ENCODE measurements around the gene SLAMF8. TPM values are rescaled to one million over a fixed set of nuclear protein-coding genes. Genes with fewer than 3 reads are reported as not detected.

SLAMF8 gene
- total RNA-seq, 1 donor from 2014 or later: not detected

DNA sequence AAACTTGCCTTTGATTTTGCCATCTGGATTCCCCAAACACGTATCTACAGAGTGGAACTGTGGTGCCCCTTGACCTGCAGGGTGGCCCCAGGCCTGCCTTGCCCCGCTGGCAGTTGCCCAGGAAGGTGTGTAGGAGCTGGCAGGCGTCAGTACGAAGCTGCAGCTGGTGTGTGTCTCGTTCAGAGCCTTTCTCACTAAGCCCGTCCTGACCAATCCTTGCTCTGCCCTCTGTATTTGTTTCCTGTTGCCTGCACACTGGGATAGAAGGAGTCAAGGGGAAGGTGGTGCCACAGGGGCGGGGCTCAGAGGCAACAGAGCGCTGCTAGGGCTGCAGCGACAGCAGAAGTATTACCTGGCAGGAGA lies 41.0 kb downstream of the SLAMF8 start:
- FAIRE-seq (no peak), DNase-seq (ENCODE audit: low spot score in 2 of 2) (no peak)

DNA sequence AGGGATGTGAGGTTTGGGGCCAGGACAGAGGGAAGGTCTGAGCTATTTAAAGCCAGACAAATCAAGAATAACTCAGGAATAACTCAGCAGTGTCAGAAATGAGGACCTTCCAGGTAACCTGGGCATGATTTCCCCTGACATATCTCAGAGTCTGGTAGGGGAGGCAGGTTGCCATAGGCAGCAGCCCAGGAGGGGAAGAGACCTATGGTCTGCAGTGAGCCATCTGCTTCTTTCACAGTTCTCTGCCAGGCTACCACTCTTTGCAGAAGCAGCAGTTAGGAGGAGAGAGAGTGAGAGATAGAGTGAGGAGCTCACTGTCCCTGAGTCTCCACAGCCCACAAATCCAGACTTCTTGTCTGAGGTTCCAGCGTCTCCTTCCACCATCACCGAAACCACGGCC lies 42.1 kb downstream of the SLAMF8 start:
- no peak for DNase-seq (ENCODE audit: low spot score in 2 of 2)
- no peak for FAIRE-seq

- DNase-seq (ENCODE audit: low spot score in 2 of 2) (no peak), FAIRE-seq (no peak)
These were observed 42.5 kb downstream of the SLAMF8 start for GRCh38 chr1:159869173-159869572.

DNA sequence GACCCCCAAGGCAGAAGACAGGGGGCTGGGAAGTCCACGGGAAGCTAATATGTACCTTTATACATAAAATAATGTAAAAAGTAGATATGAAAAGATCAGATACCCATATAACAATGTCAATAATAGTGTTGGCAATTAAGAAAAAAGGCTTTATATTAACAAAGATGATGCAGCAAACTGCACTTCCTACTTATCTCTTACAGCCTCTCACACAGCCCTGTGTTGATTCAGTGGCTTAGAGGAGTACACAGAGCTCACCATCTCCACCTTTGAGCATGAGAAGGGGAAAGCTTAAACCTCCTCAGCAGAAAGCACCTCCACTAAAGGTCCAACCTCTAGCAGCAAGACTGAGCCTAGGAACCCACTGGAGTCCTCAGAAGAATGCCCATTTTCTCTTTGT lies 42.9 kb downstream of the SLAMF8 start:
- no peak for DNase-seq (ENCODE audit: low spot score in 2 of 2)
- no peak for FAIRE-seq

DNA sequence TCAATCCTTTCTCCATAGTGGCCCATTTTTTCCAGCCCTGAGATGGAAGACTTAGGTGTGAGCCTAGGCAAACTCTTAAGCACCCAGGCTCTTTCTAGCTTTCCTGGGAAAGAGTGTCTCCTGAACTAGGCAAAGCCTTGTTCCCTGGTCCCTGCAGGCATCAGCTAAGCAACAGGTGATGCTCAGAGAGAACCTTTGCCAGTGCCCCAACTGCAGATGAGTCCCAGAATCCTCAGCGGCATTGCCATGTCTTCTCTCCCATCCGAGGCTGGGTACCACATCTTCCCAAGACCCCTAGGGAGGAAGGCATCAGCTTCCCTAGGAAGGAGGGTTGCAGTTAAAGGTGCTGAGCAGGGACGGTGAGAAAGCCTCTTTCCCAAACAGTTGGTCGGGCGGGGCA lies 44.0 kb downstream of the SLAMF8 start:
- FAIRE-seq (no peak), DNase-seq (ENCODE audit: low spot score in 2 of 2) (no peak)

DNA sequence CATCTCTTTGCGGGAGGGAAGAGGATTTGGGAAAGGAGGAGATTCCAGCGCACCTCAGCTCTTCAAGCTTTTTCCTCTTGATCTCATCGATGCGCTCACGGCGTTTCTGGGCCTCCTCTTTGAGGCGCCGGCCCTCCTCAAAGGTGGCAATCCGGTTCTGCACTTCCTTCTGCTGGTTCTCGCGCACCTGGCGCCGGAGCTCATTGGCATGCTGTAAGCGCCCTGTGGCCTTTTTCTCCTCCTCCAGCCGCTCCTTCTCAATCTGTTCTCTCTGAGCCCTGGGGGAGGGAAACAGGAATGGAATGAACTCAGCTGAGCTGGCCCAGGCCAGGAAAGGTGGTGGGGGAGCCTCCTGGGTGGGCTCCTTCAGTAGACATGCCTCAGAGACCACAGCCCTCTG lies 46.2 kb downstream of the SLAMF8 start:
- no peak for DNase-seq (ENCODE audit: low spot score in 2 of 2)
- FAIRE-seq: no peak

DNA sequence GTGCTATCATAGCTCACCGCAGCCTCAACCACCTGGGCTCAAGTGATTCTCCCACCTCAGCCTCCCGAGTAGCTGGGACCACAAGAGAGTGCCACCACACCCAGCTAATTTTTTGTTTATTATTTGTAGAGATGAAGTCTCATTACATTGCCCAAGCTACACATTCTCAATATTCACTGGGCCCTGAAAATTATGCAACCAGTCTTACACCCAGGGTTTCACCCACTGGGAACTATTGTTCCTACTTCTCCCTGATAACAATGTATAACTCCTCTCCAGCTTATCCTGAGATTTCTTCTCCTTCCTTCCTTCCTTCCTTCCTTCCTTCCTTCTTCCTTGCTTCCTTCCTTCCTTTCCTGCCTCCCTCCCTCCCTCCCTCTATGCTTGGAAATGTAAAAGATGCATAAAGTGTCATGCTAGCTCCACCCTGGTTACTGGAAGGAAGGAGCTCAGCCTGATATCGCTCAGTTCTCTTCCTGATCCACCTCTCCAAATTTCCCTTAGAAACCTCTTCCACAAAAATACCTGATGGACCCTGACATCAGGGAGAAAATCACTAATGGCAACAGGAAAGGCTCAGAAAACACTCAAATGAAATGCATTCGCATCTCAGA lies 47.0 kb downstream of the SLAMF8 start:
- DNase-seq (ENCODE audit: low spot score in 2 of 2): no peak
- FAIRE-seq: no peak

DNA sequence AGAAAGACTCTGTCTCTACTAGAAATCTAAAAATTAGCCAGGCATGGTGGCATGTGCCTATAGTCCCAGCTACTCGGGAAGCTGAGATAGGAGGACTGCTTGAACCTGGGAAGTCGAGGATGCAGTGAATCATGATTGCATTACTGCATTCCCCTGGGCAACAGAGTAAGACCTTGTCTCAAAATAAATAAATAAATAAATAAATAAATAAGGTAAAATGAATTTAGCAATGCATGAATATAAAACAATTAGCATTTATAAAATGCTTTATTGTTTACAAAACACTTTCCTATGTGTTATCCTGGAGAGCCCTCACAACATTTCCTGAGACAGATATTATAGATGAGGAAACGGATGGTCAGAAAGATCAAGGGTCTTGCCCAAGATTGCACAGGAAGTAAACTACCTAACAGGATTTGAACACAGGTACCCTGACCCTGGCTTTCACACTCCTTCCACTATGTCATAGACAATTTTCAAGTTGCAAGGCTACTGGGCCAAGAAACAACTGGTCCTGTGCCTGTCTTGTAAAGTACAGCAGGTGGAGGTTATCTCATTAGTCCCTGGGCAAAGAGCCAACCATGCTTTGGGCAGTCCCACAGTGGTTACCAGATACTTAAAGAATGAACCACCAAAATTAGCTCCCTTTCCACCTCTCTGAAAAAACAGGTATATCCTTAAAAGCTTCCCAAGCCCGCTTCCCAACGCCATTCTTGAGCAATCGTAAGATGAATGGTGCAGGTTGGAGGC lies 51.2 kb downstream of the SLAMF8 start:
- FAIRE-seq: no peak

DNA sequence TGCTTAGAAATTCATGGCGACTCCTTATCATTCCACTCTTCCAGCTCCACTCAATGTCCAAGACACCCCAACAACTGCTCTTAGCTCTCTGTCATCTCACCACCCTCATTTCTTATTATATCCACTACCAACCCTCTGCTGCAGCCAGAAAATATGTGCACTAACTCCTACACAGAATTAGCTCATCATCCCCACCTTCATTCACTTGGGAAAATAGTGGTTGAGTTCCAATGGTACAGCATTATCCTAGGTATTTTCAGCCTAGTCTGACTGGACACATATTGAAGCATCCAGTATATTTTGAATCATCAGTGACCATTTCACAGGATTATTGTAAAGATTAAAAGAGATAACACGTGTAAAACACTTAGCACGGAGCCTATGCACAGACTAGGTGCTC lies 52.5 kb downstream of the SLAMF8 start:
- no peak for DNase-seq (ENCODE audit: low spot score in 2 of 2)
- no peak for FAIRE-seq

More for the DNA sequence above, 51.2 kb downstream of the SLAMF8 start:
- no peak for DNase-seq (ENCODE audit: low spot score in 2 of 2)

GRCh38 chr1:159879977-159880376 lies 53.3 kb downstream of the SLAMF8 start:
- FAIRE-seq: no peak
- no peak for DNase-seq (ENCODE audit: low spot score in 2 of 2)

- no peak for FAIRE-seq
- no peak for DNase-seq (ENCODE audit: low spot score in 2 of 2)
These were observed 53.8 kb downstream of the SLAMF8 start for GRCh38 chr1:159880430-159880829.

DNA sequence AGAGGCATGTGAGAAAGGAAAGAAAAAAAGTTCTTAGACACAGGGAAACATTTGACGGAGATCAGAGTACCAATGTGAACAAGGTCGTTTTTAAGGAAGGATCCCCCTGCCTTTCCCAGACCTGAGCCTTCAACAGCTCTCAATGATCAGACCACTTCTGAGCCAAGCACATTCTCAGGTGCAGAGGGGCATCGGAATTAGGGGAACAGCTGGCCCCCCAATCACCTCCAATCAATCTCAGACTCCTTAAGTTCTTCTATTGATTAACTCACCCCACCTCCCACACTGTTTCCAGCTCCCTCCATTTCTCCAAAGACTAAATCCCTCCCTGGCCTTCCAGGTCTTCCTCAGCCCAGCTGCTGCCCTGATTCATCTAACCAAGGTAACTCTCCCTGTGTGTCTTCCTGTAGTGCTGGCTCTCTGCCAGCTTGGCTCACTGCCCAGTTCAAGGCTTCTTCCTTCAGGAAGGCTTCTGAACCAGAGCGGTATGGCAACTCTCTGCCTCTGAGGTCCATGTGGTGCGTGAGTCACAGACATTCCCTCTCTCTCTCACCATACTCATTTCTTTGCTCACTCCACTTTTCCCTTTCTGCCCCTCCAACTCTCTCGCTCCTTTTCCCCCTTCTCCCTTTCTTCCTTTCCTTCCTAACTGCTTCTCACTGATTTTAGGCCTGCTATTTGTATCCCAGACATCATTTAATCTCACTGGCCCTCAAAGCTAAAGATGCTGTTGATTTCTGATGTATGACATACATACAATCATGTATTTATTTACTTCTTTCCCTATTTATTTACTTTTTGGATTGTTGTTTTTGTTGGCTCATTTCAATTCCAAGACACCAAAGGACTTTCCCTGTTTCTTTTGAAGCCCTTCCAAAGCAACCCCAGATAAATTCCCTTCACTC lies 55.2 kb downstream of the SLAMF8 start:
- no peak for FAIRE-seq
- DNase-seq (ENCODE audit: low spot score in 2 of 2): no peak

GRCh38 chr1:159882527-159882862 lies 55.8 kb downstream of the SLAMF8 start:
- FAIRE-seq (no peak), DNase-seq (ENCODE audit: low spot score in 2 of 2) (no peak)

DNA sequence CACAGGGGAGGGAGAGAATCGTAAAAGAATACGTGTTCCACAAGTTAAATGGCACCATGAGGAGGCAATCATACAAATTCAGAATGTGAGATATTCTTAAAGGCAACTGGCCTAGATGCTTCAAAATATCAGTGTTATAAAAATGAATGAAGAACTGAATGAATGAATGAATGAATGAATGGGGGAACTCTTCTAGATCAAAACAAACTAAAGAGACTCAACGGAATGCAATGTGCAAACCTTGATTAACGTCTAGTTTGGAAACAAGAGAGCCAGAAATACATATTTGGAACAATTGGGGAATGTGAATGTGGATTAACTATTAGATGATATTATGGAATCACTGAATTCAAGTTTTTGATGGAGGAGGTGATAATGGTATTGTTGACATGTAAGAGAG lies 56.5 kb downstream of the SLAMF8 start:
- DNase-seq (ENCODE audit: low spot score in 2 of 2) (no peak), FAIRE-seq (no peak)

DNA sequence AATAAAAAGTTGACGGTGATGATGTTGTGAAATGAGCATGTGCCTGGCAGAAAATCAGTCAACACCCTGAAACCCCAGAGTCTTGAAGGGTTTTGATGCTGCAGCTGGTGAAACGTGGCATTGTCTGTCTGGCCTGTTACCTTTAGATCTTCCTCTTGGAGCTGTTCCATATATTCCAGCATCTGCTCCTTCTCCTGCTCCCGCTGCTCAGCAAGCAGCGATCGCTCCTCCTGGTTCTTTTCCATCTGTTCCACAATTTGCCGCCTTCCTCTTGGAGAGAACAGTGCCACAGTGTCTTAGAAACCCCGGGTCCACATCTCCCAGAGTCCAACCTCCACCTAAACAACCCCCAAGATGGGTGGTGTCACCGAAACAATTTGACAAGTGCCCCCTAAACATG lies 57.6 kb downstream of the SLAMF8 start:
- DNase-seq (ENCODE audit: low spot score in 2 of 2) (no peak), FAIRE-seq (no peak)

Small RNA genes lying within 50 kb of the gene (small RNA-seq; reads per million reads assigned to genes)
- gene RF00570: 0.13 reads per million

Other genes with a start within 250 kb of the SLAMF8 start
- not detected for gene APCS, start 239.0 kb upstream of the SLAMF8 start, total RNA-seq
- gene CRP, start 112.3 kb upstream of the SLAMF8 start, total RNA-seq: not detected
- 22.8 TPM for gene DUSP23, start 45.9 kb upstream of the SLAMF8 start, total RNA-seq
- gene FCRL6, start 24.5 kb upstream of the SLAMF8 start, total RNA-seq: not detected
- gene VSIG8, start 35.8 kb downstream of the SLAMF8 start, total RNA-seq: not detected
- under 0.01 TPM for gene CFAP45, start 73.3 kb downstream of the SLAMF8 start, total RNA-seq
- gene TAGLN2, start 98.6 kb downstream of the SLAMF8 start, total RNA-seq: 18.8 TPM
- 5.3 TPM for gene IGSF9, start 118.7 kb downstream of the SLAMF8 start, total RNA-seq
- not detected for gene SLAMF9, start 127.4 kb downstream of the SLAMF8 start, total RNA-seq
- 7.7 TPM for gene PIGM, start 205.1 kb downstream of the SLAMF8 start, total RNA-seq
- gene KCNJ10, start 243.3 kb downstream of the SLAMF8 start, total RNA-seq: 1.6 TPM